ENCODE results near the gene AREL1. TPM values are rescaled to one million over a fixed set of nuclear protein-coding genes. Genes with fewer than 3 reads are reported as not detected.

Gene AREL1
- total and polyA plus RNA-seq, 2 donors from 2014 or later, result 13.5 to 42.3 TPM

DNA sequence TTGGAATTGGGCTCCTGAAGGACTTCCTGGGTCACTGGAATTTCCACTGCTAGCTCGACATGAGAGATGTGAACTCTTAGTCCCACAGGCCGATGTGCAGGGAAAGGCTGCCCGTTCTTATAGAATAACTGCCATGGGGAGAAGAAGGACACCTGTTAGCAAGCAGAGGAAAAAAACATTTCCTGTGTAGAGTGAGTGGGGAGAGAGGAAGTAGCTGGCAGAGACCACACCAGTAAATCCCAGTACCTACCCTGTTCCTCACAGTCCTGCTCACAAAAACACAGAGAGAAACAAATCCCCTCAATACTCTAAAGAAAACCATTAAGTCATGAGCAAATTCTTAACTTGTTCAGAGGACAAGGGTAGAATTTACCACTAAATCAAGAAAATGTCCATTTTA is 29.5 kb downstream of the AREL1 start:
- intact Hi-C loops (cut with DNase I), result no loop called here
- no peak for DNase-seq
- Histone ChIP-seq H3K9me3 (ENCODE audit: control insufficient read depth in 2 of 3, insufficient read depth in 1 of 3, low read length in 3 of 3) (no peaks in the 10 kb centered on the region), H3K9ac (ENCODE audit: low read length in 3 of 3) (no peak overlapping the region), H3K27me3 (ENCODE audit: control insufficient read depth, insufficient read depth, low read length) (no peaks in the 10 kb centered on the region), H3K36me3 (ENCODE audit: control insufficient read depth in 2 of 3, insufficient read depth in 3 of 3, low read length in 3 of 3) (peaks cover 2 to 10% (median 9%) of the 10 kb centered on the region in 3 donors), H3K4me3 (ENCODE audit: low read length in 3 of 3) (no peak overlapping the region), H3K27ac (ENCODE audit: low read depth in 2 of 2, low read length in 2 of 2) (no peak overlapping the region), H3K4me1 (ENCODE audit: control insufficient read depth in 2 of 3, insufficient read depth in 2 of 3, low read depth in 1 of 3, low read length in 3 of 3) (no peaks in the 10 kb centered on the region)
- no peak for FAIRE-seq
- TF ChIP-seq, protein P1, sequence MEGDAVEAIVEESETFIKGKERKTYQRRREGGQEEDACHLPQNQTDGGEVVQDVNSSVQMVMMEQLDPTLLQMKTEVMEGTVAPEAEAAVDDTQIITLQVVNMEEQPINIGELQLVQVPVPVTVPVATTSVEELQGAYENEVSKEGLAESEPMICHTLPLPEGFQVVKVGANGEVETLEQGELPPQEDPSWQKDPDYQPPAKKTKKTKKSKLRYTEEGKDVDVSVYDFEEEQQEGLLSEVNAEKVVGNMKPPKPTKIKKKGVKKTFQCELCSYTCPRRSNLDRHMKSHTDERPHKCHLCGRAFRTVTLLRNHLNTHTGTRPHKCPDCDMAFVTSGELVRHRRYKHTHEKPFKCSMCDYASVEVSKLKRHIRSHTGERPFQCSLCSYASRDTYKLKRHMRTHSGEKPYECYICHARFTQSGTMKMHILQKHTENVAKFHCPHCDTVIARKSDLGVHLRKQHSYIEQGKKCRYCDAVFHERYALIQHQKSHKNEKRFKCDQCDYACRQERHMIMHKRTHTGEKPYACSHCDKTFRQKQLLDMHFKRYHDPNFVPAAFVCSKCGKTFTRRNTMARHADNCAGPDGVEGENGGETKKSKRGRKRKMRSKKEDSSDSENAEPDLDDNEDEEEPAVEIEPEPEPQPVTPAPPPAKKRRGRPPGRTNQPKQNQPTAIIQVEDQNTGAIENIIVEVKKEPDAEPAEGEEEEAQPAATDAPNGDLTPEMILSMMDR (IDR thresholded peaks at IDR 0.05; ENCODE audit: borderline replicate concordance, extremely low read depth, insufficient read depth), result no peak

GRCh38 chr14:74682169-74682952 is 30.5 kb downstream of the AREL1 start:
- TF ChIP-seq, protein P1 (IDR thresholded peaks at IDR 0.05; ENCODE audit: borderline replicate concordance, extremely low read depth, insufficient read depth), result no peak
- Histone ChIP-seq H3K27ac (ENCODE audit: low read depth in 2 of 2, low read length in 2 of 2) (no peak overlapping the region), H3K9me3 (ENCODE audit: control insufficient read depth in 2 of 3, insufficient read depth in 1 of 3, low read length in 3 of 3) (no peaks in the 10 kb centered on the region), H3K4me3 (ENCODE audit: low read length in 3 of 3) (no peak overlapping the region), H3K9ac (ENCODE audit: low read length in 3 of 3) (no peak overlapping the region), H3K27me3 (ENCODE audit: control insufficient read depth, insufficient read depth, low read length) (no peaks in the 10 kb centered on the region), H3K36me3 (ENCODE audit: control insufficient read depth in 2 of 3, insufficient read depth in 3 of 3, low read length in 3 of 3) (peaks cover 2 to 10% (median 7%) of the 10 kb centered on the region in 3 donors), H3K4me1 (ENCODE audit: control insufficient read depth in 2 of 3, insufficient read depth in 2 of 3, low read depth in 1 of 3, low read length in 3 of 3) (no peaks in the 10 kb centered on the region)
- FAIRE-seq, result no peak
- DNase-seq, result peak in 2 of 5 donors; percentile 14 to 25
- intact Hi-C loops (cut with DNase I), result no loop called here

DNA sequence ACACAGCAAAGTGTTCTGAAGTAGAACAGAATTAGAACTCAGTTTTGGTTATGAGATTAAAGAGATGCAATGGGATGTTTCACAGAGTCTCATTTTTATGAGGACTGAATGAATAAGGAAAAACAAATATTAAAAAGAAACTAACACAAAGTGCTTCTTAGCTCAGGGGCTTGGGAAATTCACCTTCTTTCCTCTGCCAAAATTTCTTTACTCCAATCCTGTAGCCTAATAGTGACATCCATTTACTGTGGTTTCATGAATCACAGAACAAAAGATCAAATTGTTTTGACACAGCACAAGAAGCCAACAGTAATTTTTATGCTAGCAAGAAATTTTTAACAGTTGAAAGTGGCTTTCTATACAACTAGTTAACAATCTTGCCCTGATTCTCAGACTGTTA is 37.7 kb downstream of the AREL1 start:
- peaks cover 5 to 43% (median 28%) of the 10 kb centered on the region in 3 donors for H3K36me3 ChIP-seq (ENCODE audit: control insufficient read depth in 2 of 3, insufficient read depth in 3 of 3, low read length in 3 of 3)
- intact Hi-C loops (cut with DNase I), result no loop called here
- no peak for FAIRE-seq

More for the DNA sequence above, 37.7 kb downstream of the AREL1 start:
- no peak overlapping the region for H3K4me3 ChIP-seq (ENCODE audit: low read length in 3 of 3)
- no peak for DNase-seq
- no peaks in the 10 kb centered on the region for H3K4me1 ChIP-seq (ENCODE audit: control insufficient read depth in 2 of 3, insufficient read depth in 2 of 3, low read depth in 1 of 3, low read length in 3 of 3)
- no peak overlapping the region for H3K27ac ChIP-seq (ENCODE audit: low read depth in 2 of 2, low read length in 2 of 2)
- H3K9ac ChIP-seq (ENCODE audit: low read length in 3 of 3), result no peak overlapping the region
- H3K9me3 ChIP-seq (ENCODE audit: control insufficient read depth in 2 of 3, insufficient read depth in 1 of 3, low read length in 3 of 3), result no peaks in the 10 kb centered on the region
- no peaks in the 10 kb centered on the region for H3K27me3 ChIP-seq (ENCODE audit: control insufficient read depth, insufficient read depth, low read length)
- TF ChIP-seq, protein P1 (IDR thresholded peaks at IDR 0.05; ENCODE audit: borderline replicate concordance, extremely low read depth, insufficient read depth), result no peak
